ENCODE data around the gene SPG21.

DNA sequence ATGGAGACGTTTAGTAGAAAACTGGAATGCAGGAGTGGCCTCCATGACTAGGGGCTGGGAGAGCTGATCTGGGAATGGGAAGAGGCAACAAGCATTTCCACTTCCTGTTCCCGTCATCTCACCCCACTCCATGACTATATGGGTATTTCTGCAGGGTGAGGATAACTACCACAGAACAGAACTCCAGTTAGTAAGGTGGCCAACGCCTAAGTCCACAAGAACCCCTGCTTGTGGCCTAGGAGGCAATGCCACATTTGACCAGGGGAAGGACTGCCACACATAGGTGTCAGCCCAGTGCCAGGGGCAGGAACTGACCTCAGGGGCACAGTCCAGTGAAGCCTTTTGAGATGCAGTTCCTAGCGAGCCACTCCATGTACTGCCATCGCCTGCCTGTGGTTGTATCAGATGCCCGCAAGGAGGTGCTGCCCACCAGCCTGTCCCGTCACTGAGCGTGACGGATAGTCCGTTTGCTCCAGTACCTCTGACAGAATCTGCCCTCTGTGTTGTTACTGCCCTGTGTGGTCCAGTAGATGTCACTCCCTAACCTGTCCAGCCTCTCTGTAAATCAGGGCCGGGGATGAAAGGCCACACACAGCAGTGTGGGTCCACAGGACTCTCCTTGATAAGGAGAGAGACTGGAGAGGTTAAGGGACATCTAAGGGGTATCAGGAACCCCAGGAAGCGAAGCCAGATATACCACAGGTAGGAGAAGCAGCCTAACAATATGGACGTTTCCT is 43.3 kb upstream of the SPG21 start:
- TF ChIP-seq, protein P1, sequence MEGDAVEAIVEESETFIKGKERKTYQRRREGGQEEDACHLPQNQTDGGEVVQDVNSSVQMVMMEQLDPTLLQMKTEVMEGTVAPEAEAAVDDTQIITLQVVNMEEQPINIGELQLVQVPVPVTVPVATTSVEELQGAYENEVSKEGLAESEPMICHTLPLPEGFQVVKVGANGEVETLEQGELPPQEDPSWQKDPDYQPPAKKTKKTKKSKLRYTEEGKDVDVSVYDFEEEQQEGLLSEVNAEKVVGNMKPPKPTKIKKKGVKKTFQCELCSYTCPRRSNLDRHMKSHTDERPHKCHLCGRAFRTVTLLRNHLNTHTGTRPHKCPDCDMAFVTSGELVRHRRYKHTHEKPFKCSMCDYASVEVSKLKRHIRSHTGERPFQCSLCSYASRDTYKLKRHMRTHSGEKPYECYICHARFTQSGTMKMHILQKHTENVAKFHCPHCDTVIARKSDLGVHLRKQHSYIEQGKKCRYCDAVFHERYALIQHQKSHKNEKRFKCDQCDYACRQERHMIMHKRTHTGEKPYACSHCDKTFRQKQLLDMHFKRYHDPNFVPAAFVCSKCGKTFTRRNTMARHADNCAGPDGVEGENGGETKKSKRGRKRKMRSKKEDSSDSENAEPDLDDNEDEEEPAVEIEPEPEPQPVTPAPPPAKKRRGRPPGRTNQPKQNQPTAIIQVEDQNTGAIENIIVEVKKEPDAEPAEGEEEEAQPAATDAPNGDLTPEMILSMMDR (IDR thresholded peaks at IDR 0.05) = peak; percentile 42 to 63 (median 62)
- no peak for TF ChIP-seq POLR2A (IDR thresholded peaks at IDR 0.05)
